HepG2 (cell line): ENCODE measurements around the gene NEK6. TPM values are rescaled to one million over a fixed set of nuclear protein-coding genes. Genes with fewer than 3 reads are reported as not detected.
A peak's percentile ranks its signal among the peaks of the same experiment; 100 is the strongest.

ENCODE experiments used
- AKAP8 ChIP-seq: sonication (generic); formaldehyde crosslinking; IDR thresholded peaks from 2 replicates; pipeline ENCODE4 v1.5.1; 2020; ENCODE audit warnings: mild to moderate bottlenecking, missing genetic modification reagents
- CEBPB ChIP-seq: IDR thresholded peaks from 2 replicates; pipeline ENCODE4 v1.6.1; 2011; ENCODE audit warnings: low read depth, low read length, improper control_type of control experiment, borderline replicate concordance
- FOSL1 ChIP-seq: sonication (generic); formaldehyde crosslinking; IDR thresholded peaks from 2 replicates; pipeline ENCODE4 v1.9.0; 2021; ENCODE audit warnings: missing genetic modification reagents, borderline replicate concordance
- GATAD1 ChIP-seq: IDR thresholded peaks from 2 replicates; pipeline ENCODE4 v1.6.1; 2016; ENCODE audit warnings: missing genetic modification reagents, missing compliant biosample characterization
- HCFC1 ChIP-seq: fragments of 150-350 bp; IDR thresholded peaks from 2 replicates; pipeline ENCODE4 v1.6.1; 2014; ENCODE audit warnings: low read depth, low read length
- HNRNPL ChIP-seq: fragments of 200-400 bp; formaldehyde crosslinking; IDR thresholded peaks from 2 replicates; pipeline ENCODE4 v1.6.1; 2017; ENCODE audit warnings: mild to moderate bottlenecking, low read depth, low read length
- NCOA5 ChIP-seq: sonication (generic); formaldehyde crosslinking; IDR thresholded peaks from 2 replicates; pipeline ENCODE4 v1.4.0; 2020; ENCODE audit warnings: missing genetic modification reagents
- U2AF1 ChIP-seq: fragments of 200-400 bp; formaldehyde crosslinking; optimal IDR thresholded peaks from 2 replicates; pipeline ENCODE3; 2017; ENCODE audit warnings: mild to moderate bottlenecking, low read depth, low read length
- ZFP41 ChIP-seq: sonication (generic); formaldehyde crosslinking; IDR thresholded peaks from 2 replicates; pipeline ENCODE4 v1.4.0; 2020; ENCODE audit warnings: mild to moderate bottlenecking, missing genetic modification reagents, borderline replicate concordance
- ZNF124 ChIP-seq: sonication (generic); formaldehyde crosslinking; IDR thresholded peaks from 2 replicates; pipeline ENCODE4 v1.4.0; 2020; ENCODE audit warnings: missing genetic modification reagents
- ZNF251 ChIP-seq: sonication (generic); formaldehyde crosslinking; IDR thresholded peaks from 2 replicates; pipeline ENCODE4 v1.9.0; 2021; ENCODE audit warnings: mild to moderate bottlenecking, missing genetic modification reagents
- ZNF547 ChIP-seq: sonication (generic); formaldehyde crosslinking; IDR thresholded peaks from 2 replicates; pipeline ENCODE4 v1.5.1; 2020; ENCODE audit warnings: mild to moderate bottlenecking, missing genetic modification reagents
- ZNF761 ChIP-seq: sonication (generic); formaldehyde crosslinking; conservative IDR thresholded peaks from 2 replicates; pipeline ENCODE4 v1.4.0; 2020; ENCODE audit warnings: mild to moderate bottlenecking, missing genetic modification reagents
- ZSCAN22 ChIP-seq: sonication (generic); formaldehyde crosslinking; IDR thresholded peaks from 2 replicates; pipeline ENCODE4 v1.4.0; 2020; ENCODE audit warnings: mild to moderate bottlenecking, missing genetic modification reagents
- polyA plus RNA-seq, 8 experiments: library from polyadenylated mRNA; depleted of rRNA in 3 of 8; stranded (reverse) in 7 of 8; unstranded in 1 of 8; fragments of >200 nt; fragmentation: Illumina TruSeq in 4 of 8; extraction: Trizol in 4 of 8; gene quantifications; 2 replicates each; pipeline versions ENCODE4 v1.2.1 to v1.2.3, GENCODE V29; 2011 to 2016; ENCODE audit warnings: low read depth in 4 of 8, missing spikeins in 1 of 8, mixed read lengths in 1 of 8; ENCODE audit not compliant: insufficient read depth in 1 of 8
- total RNA-seq, 5 experiments: library from RNA; depleted of rRNA; stranded (reverse); fragments of >200 nt; fragmentation: Illumina TruSeq; extraction: Trizol; gene quantifications; 2 replicates each; pipeline ENCODE4 v1.2.3, GENCODE V29; 2016; ENCODE audit warnings: low read depth in 1 of 5
- TF ChIP-seq, protein P1 (sequence below), 2 experiments: fragments of 450-650 bp in 1 of 2; sonication (generic) in 1 of 2; formaldehyde crosslinking in 1 of 2; IDR thresholded peaks; 2 replicates each; pipeline versions ENCODE4 v1.6.1 to v1.8.0; 2016 to 2022; ENCODE audit warnings: antibody characterized with exemption in 1 of 2, mild to moderate bottlenecking in 1 of 2, missing genetic modification reagents in 1 of 2
- TF ChIP-seq, protein P2 (sequence below): sonication (generic); formaldehyde crosslinking; IDR thresholded peaks from 2 replicates; pipeline ENCODE4 v1.5.0; 2020; ENCODE audit warnings: mild to moderate bottlenecking, missing genetic modification reagents
- TF ChIP-seq, protein P3 (sequence below): sonication (generic); formaldehyde crosslinking; IDR thresholded peaks from 2 replicates; pipeline ENCODE4 v1.8.0; 2022; ENCODE audit warnings: missing genetic modification reagents, low read depth, mild to moderate bottlenecking, borderline replicate concordance

NEK6 gene
- total and polyA plus RNA-seq, 2 of the 13 experiments (the other 11 are each of a cell fraction or from before 2014, with no cell fraction given), result 30.4 to 119 TPM

DNA sequence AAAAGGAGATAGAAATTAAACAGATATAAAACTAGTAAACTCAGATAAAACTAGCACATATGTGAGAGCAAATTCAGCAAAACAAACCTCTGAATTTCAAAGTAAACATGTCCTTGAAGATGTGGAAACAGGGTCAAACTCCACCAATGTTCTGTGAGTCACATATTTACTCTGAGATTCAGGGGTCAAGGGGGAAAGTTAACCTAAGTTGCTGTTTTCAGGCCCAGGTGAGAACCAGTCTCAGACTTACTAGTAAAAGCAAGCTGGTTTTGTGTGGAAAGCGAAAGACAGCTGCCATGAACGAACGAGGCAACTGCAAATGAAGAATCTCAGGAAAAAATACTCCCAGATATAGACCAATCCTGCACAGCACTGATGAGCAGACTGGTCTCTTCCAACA is 128.5 kb downstream of the NEK6 start (continued):
- TF ChIP-seq, protein P1, sequence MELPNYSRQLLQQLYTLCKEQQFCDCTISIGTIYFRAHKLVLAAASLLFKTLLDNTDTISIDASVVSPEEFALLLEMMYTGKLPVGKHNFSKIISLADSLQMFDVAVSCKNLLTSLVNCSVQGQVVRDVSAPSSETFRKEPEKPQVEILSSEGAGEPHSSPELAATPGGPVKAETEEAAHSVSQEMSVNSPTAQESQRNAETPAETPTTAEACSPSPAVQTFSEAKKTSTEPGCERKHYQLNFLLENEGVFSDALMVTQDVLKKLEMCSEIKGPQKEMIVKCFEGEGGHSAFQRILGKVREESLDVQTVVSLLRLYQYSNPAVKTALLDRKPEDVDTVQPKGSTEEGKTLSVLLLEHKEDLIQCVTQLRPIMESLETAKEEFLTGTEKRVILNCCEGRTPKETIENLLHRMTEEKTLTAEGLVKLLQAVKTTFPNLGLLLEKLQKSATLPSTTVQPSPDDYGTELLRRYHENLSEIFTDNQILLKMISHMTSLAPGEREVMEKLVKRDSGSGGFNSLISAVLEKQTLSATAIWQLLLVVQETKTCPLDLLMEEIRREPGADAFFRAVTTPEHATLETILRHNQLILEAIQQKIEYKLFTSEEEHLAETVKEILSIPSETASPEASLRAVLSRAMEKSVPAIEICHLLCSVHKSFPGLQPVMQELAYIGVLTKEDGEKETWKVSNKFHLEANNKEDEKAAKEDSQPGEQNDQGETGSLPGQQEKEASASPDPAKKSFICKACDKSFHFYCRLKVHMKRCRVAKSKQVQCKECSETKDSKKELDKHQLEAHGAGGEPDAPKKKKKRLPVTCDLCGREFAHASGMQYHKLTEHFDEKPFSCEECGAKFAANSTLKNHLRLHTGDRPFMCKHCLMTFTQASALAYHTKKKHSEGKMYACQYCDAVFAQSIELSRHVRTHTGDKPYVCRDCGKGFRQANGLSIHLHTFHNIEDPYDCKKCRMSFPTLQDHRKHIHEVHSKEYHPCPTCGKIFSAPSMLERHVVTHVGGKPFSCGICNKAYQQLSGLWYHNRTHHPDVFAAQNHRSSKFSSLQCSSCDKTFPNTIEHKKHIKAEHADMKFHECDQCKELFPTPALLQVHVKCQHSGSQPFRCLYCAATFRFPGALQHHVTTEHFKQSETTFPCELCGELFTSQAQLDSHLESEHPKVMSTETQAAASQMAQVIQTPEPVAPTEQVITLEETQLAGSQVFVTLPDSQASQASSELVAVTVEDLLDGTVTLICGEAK (IDR thresholded peaks at IDR 0.05), result no peak
- TF ChIP-seq, protein P1 (CRISPR knock-in tag; IDR thresholded peaks at IDR 0.05), result no peak
- TF ChIP-seq ZNF124 (CRISPR knock-in tag), result peak; percentile 54; the same call in 1 of the 2 replicates
- no peak for TF ChIP-seq U2AF1
- TF ChIP-seq HCFC1, result no peak
- peak; percentile 64; the same call in 1 of the 2 replicates for TF ChIP-seq ZNF761 (CRISPR knock-in tag)
- TF ChIP-seq AKAP8 (CRISPR knock-in tag), result peak; percentile 49; the same call in 1 of the 2 replicates
- peak; percentile 76 for TF ChIP-seq CEBPB
- TF ChIP-seq NCOA5 (CRISPR knock-in tag), result no peak
- TF ChIP-seq, protein P2, sequence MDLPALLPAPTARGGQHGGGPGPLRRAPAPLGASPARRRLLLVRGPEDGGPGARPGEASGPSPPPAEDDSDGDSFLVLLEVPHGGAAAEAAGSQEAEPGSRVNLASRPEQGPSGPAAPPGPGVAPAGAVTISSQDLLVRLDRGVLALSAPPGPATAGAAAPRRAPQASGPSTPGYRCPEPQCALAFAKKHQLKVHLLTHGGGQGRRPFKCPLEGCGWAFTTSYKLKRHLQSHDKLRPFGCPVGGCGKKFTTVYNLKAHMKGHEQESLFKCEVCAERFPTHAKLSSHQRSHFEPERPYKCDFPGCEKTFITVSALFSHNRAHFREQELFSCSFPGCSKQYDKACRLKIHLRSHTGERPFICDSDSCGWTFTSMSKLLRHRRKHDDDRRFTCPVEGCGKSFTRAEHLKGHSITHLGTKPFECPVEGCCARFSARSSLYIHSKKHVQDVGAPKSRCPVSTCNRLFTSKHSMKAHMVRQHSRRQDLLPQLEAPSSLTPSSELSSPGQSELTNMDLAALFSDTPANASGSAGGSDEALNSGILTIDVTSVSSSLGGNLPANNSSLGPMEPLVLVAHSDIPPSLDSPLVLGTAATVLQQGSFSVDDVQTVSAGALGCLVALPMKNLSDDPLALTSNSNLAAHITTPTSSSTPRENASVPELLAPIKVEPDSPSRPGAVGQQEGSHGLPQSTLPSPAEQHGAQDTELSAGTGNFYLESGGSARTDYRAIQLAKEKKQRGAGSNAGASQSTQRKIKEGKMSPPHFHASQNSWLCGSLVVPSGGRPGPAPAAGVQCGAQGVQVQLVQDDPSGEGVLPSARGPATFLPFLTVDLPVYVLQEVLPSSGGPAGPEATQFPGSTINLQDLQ, result no peak
- TF ChIP-seq GATAD1, result peak; percentile 67; the same call in 1 of the 2 replicates
- no peak for TF ChIP-seq ZNF251
- no peak for TF ChIP-seq ZSCAN22
- TF ChIP-seq HNRNPL, result no peak
- peak; percentile 100 for TF ChIP-seq FOSL1 (CRISPR knock-in tag)
- TF ChIP-seq, protein P3, sequence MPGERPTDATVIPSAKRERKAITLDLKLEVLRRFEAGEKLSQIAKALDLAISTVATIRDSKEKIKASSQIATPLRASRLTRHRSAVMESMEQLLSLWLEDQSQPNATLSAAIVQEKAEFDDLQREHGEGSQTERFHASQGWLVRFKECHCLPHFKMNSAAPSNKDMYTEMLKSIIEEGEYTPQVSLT (CRISPR knock-in tag), result no peak
- TF ChIP-seq ZNF547 (CRISPR knock-in tag), result 0 out of 2 replicates have a peak, but pooled peaks have one; percentile 26
- no peak for TF ChIP-seq ZFP41 (CRISPR knock-in tag)
